Left lung (tissue), 10 donors: ENCODE results near the gene PXK. TPM values are rescaled to one million over a fixed set of nuclear protein-coding genes. Genes with fewer than 3 reads are reported as not detected.

Experiments used
- ATAC-seq: fragments of 200-7000 bp; cut with Tn5 transposase; one replicate; pipeline ENCODE4 v1.9.1; 2020; ENCODE audit warnings: moderate library complexity
- DNase-seq, 4 donors: peaks; one replicate each; pipeline ENCODE4 v3.0.0-alpha.2; 2013 to 2020
- H3K27ac ChIP-seq, 2 donors: fragments of 200-600 bp; sonication (generic) in 1 of 2; one replicate each; pipeline versions ENCODE4 v1.5.0 to v1.8.0; 2020 to 2021
- H3K27me3 ChIP-seq, 2 donors: fragments of 200-600 bp; sonication (generic) in 1 of 2; one replicate each; pipeline versions ENCODE4 v1.5.0 to v1.8.0; 2020 to 2021
- H3K36me3 ChIP-seq, 2 donors: fragments of 200-600 bp; sonication (generic) in 1 of 2; one replicate each; pipeline versions ENCODE4 v1.5.0 to v1.8.0; 2020 to 2021
- H3K4me1 ChIP-seq, 2 donors: fragments of 200-600 bp; one replicate each; pipeline ENCODE4 v1.8.0; 2021
- H3K4me3 ChIP-seq, 2 donors: fragments of 200-600 bp; sonication (generic) in 1 of 2; one replicate each; pipeline versions ENCODE4 v1.5.0 to v1.8.0; 2020 to 2021; ENCODE audit warnings: mild to moderate bottlenecking in 1 of 2
- H3K9me3 ChIP-seq, 2 donors: fragments of 200-600 bp; sonication (generic) in 1 of 2; one replicate each; pipeline versions ENCODE4 v1.5.0 to v1.8.0; 2020 to 2021
- intact Hi-C, 2 donors: fragments of 100-400 bp; cut with DNase I; formaldehyde crosslinking; loops; one replicate each; pipeline versions ENCODE4 v1.11.2 to v1.14.2; 2022
- polyA plus RNA-seq, 6 donors: library from polyadenylated mRNA; unstranded; fragments of 120-200 nt; gene quantifications; one replicate each; pipeline ENCODE4 v1.2.1, GENCODE V29; 2013; ENCODE audit not compliant: insufficient read length in 6 of 6
- total RNA-seq, 2 donors: library from RNA; stranded (reverse); fragmentation: NEBNext Ultra II Directional; extraction: Animal tissue kit (Norgen Biotek cat#: 25700); gene quantifications; one replicate each; pipeline ENCODE4 v1.2.1, GENCODE V29; 2021
- TF ChIP-seq, protein P1 (sequence below), 2 donors: fragments of 200-600 bp; sonication (generic) in 1 of 2; IDR thresholded peaks; one replicate each; pipeline versions ENCODE4 v1.5.0 to v1.8.0; 2021; ENCODE audit warnings: antibody characterized with exemption in 2 of 2
- donor health status: DM: no; HTN: yes; CAD: no.
- donor health status: DM: no; HTN: no; CAD: no.

PXK gene
- total and polyA plus RNA-seq, 8 donors = 19.0 to 42.3 (median 34.0) TPM

DNA sequence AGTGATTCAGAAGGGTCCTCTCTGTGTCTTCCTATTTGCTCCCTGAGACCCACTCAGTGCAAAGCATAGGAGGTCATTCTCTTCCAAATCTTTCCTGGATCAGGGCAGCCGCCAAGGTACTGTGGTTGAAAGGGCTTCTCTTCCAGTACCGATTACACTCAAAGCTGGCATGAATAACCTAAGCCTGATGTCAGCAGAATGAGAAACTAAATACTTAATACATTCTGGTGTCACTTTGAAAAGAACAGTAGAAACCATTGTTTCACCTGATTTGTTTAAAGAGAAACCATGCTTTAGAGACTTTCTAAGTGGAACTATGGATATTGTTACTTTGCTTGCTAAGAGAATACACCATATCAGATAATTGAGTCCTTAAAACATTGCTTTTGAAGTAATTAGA, 50.8 kb downstream of the PXK start:
- intact Hi-C loops = no loop called here
- Histone ChIP-seq H3K27me3 (no peaks in the 10 kb centered on the region), H3K4me3 (no peak overlapping the region), H3K9me3 (no peaks in the 10 kb centered on the region), H3K4me1 (peaks cover 17 to 20% of the 10 kb centered on the region in 2 donors), H3K27ac (peak overlapping the region in 1 of 2 donors; percentile 18), H3K36me3 (peaks cover 0 to 27% of the 10 kb centered on the region in 2 donors)
- DNase-seq (no peak), ATAC-seq (no peak)
- TF ChIP-seq, protein P1, sequence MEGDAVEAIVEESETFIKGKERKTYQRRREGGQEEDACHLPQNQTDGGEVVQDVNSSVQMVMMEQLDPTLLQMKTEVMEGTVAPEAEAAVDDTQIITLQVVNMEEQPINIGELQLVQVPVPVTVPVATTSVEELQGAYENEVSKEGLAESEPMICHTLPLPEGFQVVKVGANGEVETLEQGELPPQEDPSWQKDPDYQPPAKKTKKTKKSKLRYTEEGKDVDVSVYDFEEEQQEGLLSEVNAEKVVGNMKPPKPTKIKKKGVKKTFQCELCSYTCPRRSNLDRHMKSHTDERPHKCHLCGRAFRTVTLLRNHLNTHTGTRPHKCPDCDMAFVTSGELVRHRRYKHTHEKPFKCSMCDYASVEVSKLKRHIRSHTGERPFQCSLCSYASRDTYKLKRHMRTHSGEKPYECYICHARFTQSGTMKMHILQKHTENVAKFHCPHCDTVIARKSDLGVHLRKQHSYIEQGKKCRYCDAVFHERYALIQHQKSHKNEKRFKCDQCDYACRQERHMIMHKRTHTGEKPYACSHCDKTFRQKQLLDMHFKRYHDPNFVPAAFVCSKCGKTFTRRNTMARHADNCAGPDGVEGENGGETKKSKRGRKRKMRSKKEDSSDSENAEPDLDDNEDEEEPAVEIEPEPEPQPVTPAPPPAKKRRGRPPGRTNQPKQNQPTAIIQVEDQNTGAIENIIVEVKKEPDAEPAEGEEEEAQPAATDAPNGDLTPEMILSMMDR (IDR thresholded peaks at IDR 0.05) = no peak

DNA sequence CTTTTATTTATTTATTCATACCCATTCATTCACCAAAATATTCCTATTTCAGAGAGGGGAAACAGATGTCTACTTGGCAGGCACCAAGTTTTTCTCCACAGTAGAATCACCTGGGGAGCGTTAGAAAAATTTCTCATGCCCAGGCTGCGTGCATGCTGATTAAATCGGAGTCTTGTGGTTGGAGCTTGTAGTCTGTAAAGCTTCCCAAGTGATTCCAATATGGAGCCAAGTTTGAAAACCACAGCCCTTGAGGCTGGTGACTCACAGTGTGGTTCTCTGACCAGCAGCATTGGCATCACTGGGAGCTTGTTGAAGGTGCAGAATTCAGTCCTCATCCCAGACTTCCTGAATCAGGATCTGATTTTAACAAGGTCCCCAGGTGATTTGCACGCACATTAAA, 51.2 kb downstream of the PXK start:
- DNase-seq = peak in 1 of 4 donors; percentile 34
- TF ChIP-seq, protein P1 (IDR thresholded peaks at IDR 0.05) = no peak
- intact Hi-C loops = no loop called here
- H3K9me3 ChIP-seq = no peaks in the 10 kb centered on the region
- peak; percentile 73 for ATAC-seq
- no peaks in the 10 kb centered on the region for H3K27me3 ChIP-seq
- H3K27ac ChIP-seq = peak overlapping the region in 1 of 2 donors; percentile 18
- peaks cover 20 to 24% of the 10 kb centered on the region in 2 donors for H3K4me1 ChIP-seq
- H3K36me3 ChIP-seq = peaks cover 0 to 27% of the 10 kb centered on the region in 2 donors
- no peak overlapping the region for H3K4me3 ChIP-seq

DNA sequence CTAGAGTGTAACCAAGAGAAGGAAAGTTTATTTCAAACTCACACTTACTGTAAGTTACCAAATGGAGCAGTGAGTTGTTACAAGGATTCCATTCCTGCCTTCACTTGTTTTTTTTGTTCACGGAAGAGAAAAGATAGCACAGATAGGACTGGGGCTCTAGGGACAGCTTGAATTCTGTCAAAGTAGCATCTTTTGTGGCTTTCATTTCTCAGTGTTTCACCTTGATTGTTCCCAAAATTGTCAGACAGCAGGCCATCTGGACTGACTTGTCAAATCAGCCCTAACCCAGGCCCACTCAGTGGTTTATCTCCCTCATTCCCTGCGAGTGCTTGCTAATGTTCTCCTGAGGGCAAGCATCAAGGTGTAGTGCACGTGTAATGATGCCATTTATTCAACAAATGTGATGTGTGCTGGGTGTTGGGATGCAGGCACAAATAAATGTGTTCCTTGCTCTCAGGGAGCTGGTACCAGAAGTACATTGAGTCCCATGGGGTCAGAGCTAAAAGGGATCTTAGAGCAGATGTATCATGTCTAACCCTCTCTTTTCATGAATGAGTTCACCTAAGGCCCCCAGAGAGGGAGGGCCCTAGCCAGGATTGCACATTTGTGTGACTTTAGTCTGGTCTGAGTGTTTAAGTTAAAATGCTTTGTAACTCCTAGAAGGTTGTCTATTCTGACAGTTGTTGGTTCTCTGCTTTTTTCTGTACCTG, 51.8 kb downstream of the PXK start:
- H3K27ac ChIP-seq = peak overlapping the region in 1 of 2 donors; percentile 34
- ATAC-seq = no peak
- no peaks in the 10 kb centered on the region for H3K27me3 ChIP-seq
- H3K4me3 ChIP-seq = no peak overlapping the region
- peaks cover 0 to 27% of the 10 kb centered on the region in 2 donors for H3K36me3 ChIP-seq
- no peaks in the 10 kb centered on the region for H3K9me3 ChIP-seq
- H3K4me1 ChIP-seq = peaks cover 23 to 27% of the 10 kb centered on the region in 2 donors
- TF ChIP-seq, protein P1 (IDR thresholded peaks at IDR 0.05) = no peak
- intact Hi-C loops = no loop called here
- no peak for DNase-seq

DNA sequence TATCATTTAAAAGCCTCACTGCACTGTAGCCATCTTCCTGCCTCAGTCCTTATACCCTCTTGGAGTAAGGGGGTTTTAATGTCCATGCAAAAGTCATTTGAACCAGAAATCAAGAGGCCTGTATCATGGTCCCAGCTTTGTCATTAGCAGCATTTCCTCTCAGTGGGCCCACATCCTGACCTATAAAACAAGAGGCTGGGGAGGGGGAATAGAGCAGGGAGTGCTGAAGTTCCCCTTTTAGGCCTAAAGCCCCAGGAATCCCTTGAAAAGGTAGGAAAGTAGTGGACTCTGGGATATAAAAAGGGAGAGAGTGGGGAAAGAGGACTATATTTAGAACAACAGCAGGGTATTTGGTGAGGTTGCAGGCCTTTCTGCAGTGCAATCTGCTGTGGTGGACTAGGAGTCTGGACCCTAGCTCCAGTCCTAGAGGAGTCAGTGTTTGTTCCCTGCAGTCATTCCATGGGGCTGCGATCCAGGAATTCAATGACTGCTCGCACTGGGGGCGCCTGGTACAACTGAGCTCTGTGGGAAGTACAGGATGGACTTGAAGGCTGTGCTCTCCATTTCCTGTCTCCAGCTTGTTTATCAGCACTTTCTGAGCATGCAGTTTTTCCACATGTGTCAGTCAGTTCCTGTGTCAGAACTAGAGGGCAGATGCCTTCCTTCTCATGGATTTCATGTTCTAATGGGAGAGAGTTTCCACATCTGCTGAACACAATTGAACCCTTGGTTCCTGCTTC, 54.1 kb downstream of the PXK start:
- Histone ChIP-seq H3K4me3 (no peak overlapping the region), H3K27me3 (no peaks in the 10 kb centered on the region), H3K4me1 (peaks cover 23 to 27% of the 10 kb centered on the region in 2 donors), H3K36me3 (peaks cover 0 to 27% of the 10 kb centered on the region in 2 donors), H3K27ac (peak overlapping the region; percentile 24 to 60), H3K9me3 (no peaks in the 10 kb centered on the region)
- intact Hi-C loops = no loop called here
- TF ChIP-seq, protein P1 (IDR thresholded peaks at IDR 0.05) = no peak
- ATAC-seq (peak; percentile 28), DNase-seq (peak in 1 of 4 donors; percentile 39)
